H9 (cell line): ENCODE measurements around the gene LETM1. TPM values are rescaled to one million over a fixed set of nuclear protein-coding genes. Genes with fewer than 3 reads are reported as not detected.
A peak's percentile ranks its signal among the peaks of the same experiment; 100 is the strongest.

Experiments used
- DNase-seq: peaks from one replicate; pipeline ENCODE4 v3.0.0-alpha.2; 2017
- H2AFZ ChIP-seq: one replicate; pipeline ENCODE4 v1.6.1; 2013; ENCODE audit warnings: mild to moderate bottlenecking, low read length, control low read depth, moderate library complexity
- H2AK5ac ChIP-seq: 2 replicates; pipeline ENCODE4 v1.6.1; 2013; ENCODE audit warnings: low read length, control low read depth, mixed read lengths; ENCODE audit not compliant: insufficient read length
- H2BK120ac ChIP-seq: one replicate; pipeline ENCODE4 v1.6.1; 2013; ENCODE audit warnings: low read depth, mild to moderate bottlenecking, low read length, control low read depth, inconsistent platforms; ENCODE audit not compliant: poor library complexity, severe bottlenecking
- H2BK12ac ChIP-seq: 2 replicates; pipeline ENCODE4 v1.6.1; 2013; ENCODE audit warnings: low read length, control low read depth, mixed read lengths, low read depth; ENCODE audit not compliant: insufficient read length
- H2BK15ac ChIP-seq: 2 replicates; pipeline ENCODE4 v1.6.1; 2013; ENCODE audit warnings: low read depth, low read length, control low read depth
- H2BK20ac ChIP-seq: one replicate; pipeline ENCODE4 v1.6.1; 2013; ENCODE audit warnings: low read depth, mild to moderate bottlenecking, low read length, control low read depth, inconsistent platforms; ENCODE audit not compliant: poor library complexity, severe bottlenecking
- H2BK5ac ChIP-seq: 2 replicates; pipeline ENCODE4 v1.6.1; 2013; ENCODE audit warnings: low read length, control low read depth, mixed read lengths; ENCODE audit not compliant: insufficient read length
- H3K14ac ChIP-seq: 2 replicates; pipeline ENCODE4 v1.6.1; 2013; ENCODE audit warnings: low read length, control low read depth; ENCODE audit not compliant: insufficient read depth
- H3K18ac ChIP-seq: 2 replicates; pipeline ENCODE4 v1.6.1; 2013; ENCODE audit warnings: low read depth, mild to moderate bottlenecking, mixed read lengths, low read length, control low read depth; ENCODE audit not compliant: insufficient read length
- H3K23ac ChIP-seq: 2 replicates; pipeline ENCODE4 v1.6.1; 2013; ENCODE audit warnings: low read length, control low read depth, mixed read lengths, low read depth; ENCODE audit not compliant: insufficient read length
- H3K23me2 ChIP-seq: 2 replicates; pipeline ENCODE4 v1.6.1; 2013; ENCODE audit warnings: low read depth, mild to moderate bottlenecking, mixed read lengths, low read length, control low read depth; ENCODE audit not compliant: insufficient read length, poor library complexity, severe bottlenecking
- H3K27ac ChIP-seq: 2 replicates; pipeline ENCODE4 v1.5.1; 2013; ENCODE audit warnings: low read length, control low read depth, mixed read lengths, low read depth; ENCODE audit not compliant: insufficient read length
- H3K27me3 ChIP-seq: 2 replicates; pipeline ENCODE4 v1.6.1; 2013; ENCODE audit warnings: low read length, control low read depth, inconsistent platforms; ENCODE audit not compliant: insufficient read depth
- H3K4ac ChIP-seq: 2 replicates; pipeline ENCODE4 v1.6.1; 2013; ENCODE audit warnings: low read depth, mild to moderate bottlenecking, control low read depth, inconsistent platforms, low read length, moderate library complexity
- H3K4me1 ChIP-seq: 2 replicates; pipeline ENCODE4 v1.6.1; 2013; ENCODE audit warnings: low read length, control low read depth, inconsistent platforms; ENCODE audit not compliant: insufficient read depth
- H3K4me2 ChIP-seq: 2 replicates; pipeline ENCODE4 v1.6.1; 2013; ENCODE audit warnings: low read length, control low read depth, mixed read lengths; ENCODE audit not compliant: insufficient read length, insufficient read depth
- H3K56ac ChIP-seq: 2 replicates; pipeline ENCODE4 v1.6.1; 2013; ENCODE audit warnings: low read depth, mild to moderate bottlenecking, mixed read lengths, low read length, control low read depth; ENCODE audit not compliant: insufficient read length
- H3K79me1 ChIP-seq: 2 replicates; pipeline ENCODE4 v1.6.1; 2013; ENCODE audit warnings: low read depth, mild to moderate bottlenecking, moderate library complexity, low read length, control low read depth, inconsistent platforms; ENCODE audit not compliant: insufficient read depth, poor library complexity, severe bottlenecking
- H3K79me2 ChIP-seq: 2 replicates; pipeline ENCODE4 v1.6.1; 2013; ENCODE audit warnings: low read length, control low read depth, inconsistent platforms; ENCODE audit not compliant: insufficient read depth
- H3K9ac ChIP-seq: 2 replicates; pipeline ENCODE4 v1.6.1; 2013; ENCODE audit warnings: low read length, control low read depth, mixed read lengths; ENCODE audit not compliant: insufficient read length; ENCODE audit errors: extremely low read depth
- H3K9me3 ChIP-seq: one replicate; pipeline ENCODE4 v1.6.1; 2013; ENCODE audit warnings: low read depth, low read length, inconsistent platforms; ENCODE audit not compliant: control insufficient read depth
- H3T11ph ChIP-seq: one replicate; pipeline ENCODE4 v1.6.1; 2013; ENCODE audit warnings: mild to moderate bottlenecking, low read length, control low read depth, inconsistent platforms
- H4K20me1 ChIP-seq: one replicate; pipeline ENCODE4 v1.6.1; 2013; ENCODE audit not compliant: control insufficient read depth, insufficient read length, insufficient read depth
- H4K5ac ChIP-seq: 2 replicates; pipeline ENCODE4 v1.6.1; 2013; ENCODE audit warnings: low read depth, mild to moderate bottlenecking, mixed read lengths, low read length, control low read depth; ENCODE audit not compliant: insufficient read length
- H4K8ac ChIP-seq: replicated peaks from 2 replicates; pipeline ENCODE4 v1.6.1; 2013; ENCODE audit warnings: low read length, control low read depth, mixed read lengths, low read depth; ENCODE audit not compliant: insufficient read length
- H4K91ac ChIP-seq: 2 replicates; pipeline ENCODE4 v1.6.1; 2013; ENCODE audit warnings: low read depth, mild to moderate bottlenecking, moderate library complexity, mixed read lengths, low read length, control low read depth; ENCODE audit not compliant: insufficient read length
- H3K27ac Mint-ChIP-seq, 3 experiments: 2 replicates in 2 of 3; 3 replicates in 1 of 3; pipeline ENCODE4 v1.8.0; 2020 to 2021; ENCODE audit warnings: mixed read lengths in 3 of 3, mild to moderate bottlenecking in 1 of 3, moderate library complexity in 1 of 3
- H3K27me3 Mint-ChIP-seq: 2 replicates; pipeline ENCODE4 v1.8.0; 2021; ENCODE audit warnings: low read depth, mild to moderate bottlenecking, moderate library complexity, mixed read lengths
- H3K36me3 Mint-ChIP-seq, 3 experiments: 2 replicates in 2 of 3; 3 replicates in 1 of 3; pipeline ENCODE4 v1.8.0; 2020 to 2021; ENCODE audit warnings: low read depth in 3 of 3, mixed read lengths in 3 of 3; ENCODE audit not compliant: insufficient read depth in 1 of 3
- H3K4me1 Mint-ChIP-seq, 2 experiments: 2 replicates each; pipeline ENCODE4 v1.8.0; 2020; ENCODE audit warnings: mixed read lengths in 2 of 2
- H3K4me3 Mint-ChIP-seq, 2 experiments: 2 replicates in 1 of 2; 3 replicates in 1 of 2; pipeline ENCODE4 v1.8.0; 2020 to 2021; ENCODE audit warnings: mild to moderate bottlenecking in 2 of 2, mixed read lengths in 2 of 2, moderate library complexity in 1 of 2
- H3K9me3 Mint-ChIP-seq, 2 experiments: 2 replicates in 1 of 2; 3 replicates in 1 of 2; pipeline ENCODE4 v1.8.0; 2020; ENCODE audit warnings: mild to moderate bottlenecking in 2 of 2, mixed read lengths in 2 of 2, moderate library complexity in 1 of 2
- CTCF ChIP-seq: fragments of 200-600 bp; sonication (generic); conservative IDR thresholded peaks from 3 replicates; pipeline ENCODE4 v1.8.0; 2021; ENCODE audit warnings: antibody characterized with exemption, mild to moderate bottlenecking
- WGBS: extraction: QIAGEN DNeasy Blood & Tissue Kit; methylation state at CpG from one replicate; pipeline ENCODE4 v1.1.7; 2013; ENCODE audit warnings: missing lambda C conversion rate, low lambda C conversion rate, mixed read lengths; ENCODE audit not compliant: insufficient read length; ENCODE audit errors: extremely low coverage; 5-methylcytosine and 5-hydroxymethylcytosine counted together
- total RNA-seq: library from RNA; stranded (reverse); gene quantifications from 2 replicates; pipeline ENCODE4 v1.2.1, GENCODE V29; 2021

LETM1 gene
- total RNA-seq, 1 experiment from 2014 or later, result 43.4 TPM

- Histone ChIP-seq H3K27ac (no peak overlapping the region), H2AK5ac (no peak overlapping the region), H3K18ac (no peak overlapping the region), H3K23me2 (no peaks in the 10 kb centered on the region), H3K79me2 (no peaks in the 10 kb centered on the region), H2BK15ac (no peak overlapping the region; the same call in 1 of the 2 replicates), H2BK12ac (no peak overlapping the region), H3K4me2 (no peak overlapping the region), H3K79me1 (no peaks in the 10 kb centered on the region), H2BK5ac (no peak overlapping the region), H2BK120ac (no peak overlapping the region), H3T11ph (no peak overlapping the region), H3K9me3 (no peaks in the 10 kb centered on the region), H3K4ac (no peak overlapping the region), H3K27me3 (no peaks in the 10 kb centered on the region), H3K4me1 (peaks cover 2% of the 10 kb centered on the region; the same call in 1 of the 2 replicates), H2AFZ (no peak overlapping the region), H3K56ac (no peak overlapping the region), H4K8ac (no peak overlapping the region), H3K23ac (no peak overlapping the region), H3K9ac (no peak overlapping the region), H2BK20ac (no peak overlapping the region), H3K14ac (peak overlapping the region; percentile 55; the same call in 1 of the 2 replicates), H4K20me1 (no peaks in the 10 kb centered on the region), H4K91ac (no peak overlapping the region), H4K5ac (no peak overlapping the region)
- Mint-ChIP-seq H3K4me3 (no peak overlapping the region), H3K9me3 (no peaks in the 10 kb centered on the region), H3K4me1 (peaks cover 26 to 40% of the 10 kb centered on the region in 2 experiments), H3K27me3 (peaks cover 2% of the 10 kb centered on the region), H3K27ac (peak overlapping the region in 1 of 3 experiments; percentile 47; a peak in 1 of 7 replicates), H3K36me3 (no peaks in the 10 kb centered on the region)
- DNase-seq, result no peak
- WGBS, result no CpG with 5 or more reads among the region's 23 CpGs
- TF ChIP-seq CTCF, result no peak
Observed at GRCh38 chr4:1775731-1776500, 80.0 kb downstream of the LETM1 start.
